CD4-positive, alpha-beta memory T cell (primary cell): ENCODE data around the gene LSP1. TPM values are rescaled to one million over a fixed set of nuclear protein-coding genes. Genes with fewer than 3 reads are reported as not detected.
A peak's percentile ranks its signal among the peaks of the same experiment; 100 is the strongest.

ENCODE experiments used
- CTCF ChIA-PET: fragments of 350-600 bp; sonication (Branson Sonifier 250); formaldehyde crosslinking; loops from one replicate; lab custom pipeline; 2021; ENCODE audit warnings: inconsistent platforms; ENCODE audit not compliant: partially characterized antibody; lab: Charles Lee
- POLR2A ChIA-PET: fragments of 350-600 bp; sonication (Branson Sonifier 250); formaldehyde crosslinking; loops from one replicate; lab custom pipeline; 2021; ENCODE audit not compliant: partially characterized antibody; lab: Charles Lee
- DNase-seq, 5 donors: peaks; one replicate each; pipeline versions ENCODE4 v3.0.0 to v3.0.0-alpha.2; 2020 to 2022; ENCODE audit warnings: mixed read lengths in 1 of 5
- H3K27ac ChIP-seq: one replicate; pipeline ENCODE4 v1.7.0; 2013; ENCODE audit warnings: low read depth, low read length
- H3K27me3 ChIP-seq: 2 replicates; pipeline ENCODE4 v1.7.0; 2013; ENCODE audit warnings: mild to moderate bottlenecking, low read length, moderate library complexity; ENCODE audit not compliant: insufficient read depth
- H3K36me3 ChIP-seq: 2 replicates; pipeline ENCODE4 v1.7.0; 2013; ENCODE audit warnings: mild to moderate bottlenecking, low read length, moderate library complexity; ENCODE audit not compliant: insufficient read depth
- H3K4me1 ChIP-seq: 2 replicates; pipeline ENCODE4 v1.7.0; 2013; ENCODE audit warnings: mild to moderate bottlenecking, low read length, moderate library complexity; ENCODE audit not compliant: insufficient read depth
- H3K4me3 ChIP-seq, 2 donors: one replicate each; pipeline ENCODE4 v1.7.0; 2013; ENCODE audit warnings: low read length in 2 of 2, mild to moderate bottlenecking in 1 of 2
- H3K9me3 ChIP-seq, 2 donors: one replicate each; pipeline ENCODE4 v1.7.0; 2013; ENCODE audit warnings: low read length in 2 of 2, control low read depth in 1 of 2; ENCODE audit not compliant: control insufficient read depth in 1 of 2
- H3K27ac Mint-ChIP-seq, 7 donors: one replicate each; pipeline ENCODE4 v1.8.0; 2020 to 2021; ENCODE audit warnings: mixed read lengths in 7 of 7, mild to moderate bottlenecking in 6 of 7, inconsistent platforms in 3 of 7, moderate library complexity in 3 of 7
- H3K27me3 Mint-ChIP-seq, 2 donors: one replicate each; pipeline ENCODE4 v1.8.0; 2020 to 2021; ENCODE audit warnings: mixed read lengths in 2 of 2
- H3K36me3 Mint-ChIP-seq, 2 donors: one replicate each; pipeline ENCODE4 v1.8.0; 2020 to 2021; ENCODE audit warnings: mixed read lengths in 2 of 2, inconsistent platforms in 1 of 2, mild to moderate bottlenecking in 1 of 2
- H3K4me1 Mint-ChIP-seq, 4 donors: one replicate each; pipeline ENCODE4 v1.8.0; 2020 to 2021; ENCODE audit warnings: mixed read lengths in 4 of 4, mild to moderate bottlenecking in 1 of 4
- H3K4me3 Mint-ChIP-seq, 8 donors: one replicate each; pipeline ENCODE4 v1.8.0; 2020 to 2021; ENCODE audit warnings: mixed read lengths in 8 of 8, mild to moderate bottlenecking in 7 of 8, moderate library complexity in 6 of 8, inconsistent platforms in 3 of 8
- H3K9me3 Mint-ChIP-seq, 8 donors: one replicate each; pipeline ENCODE4 v1.8.0; 2020 to 2021; ENCODE audit warnings: mixed read lengths in 8 of 8, mild to moderate bottlenecking in 5 of 8, inconsistent platforms in 3 of 8, moderate library complexity in 1 of 8
- intact Hi-C: fragments of 100-400 bp; cut with micrococcal nuclease; formaldehyde crosslinking; loops from one replicate; pipeline ENCODE4 v1.15.1; 2023
- polyA plus RNA-seq, 2 donors: library from polyadenylated mRNA; unstranded; fragments of 300-500 nt; fragmentation: Illumina TruSeq; gene quantifications; one replicate each; pipeline ENCODE4 v1.2.3, GENCODE V29; 2021
- total RNA-seq, 2 experiments: library from RNA; stranded (reverse); gene quantifications; one replicate each; pipeline ENCODE4 v1.2.3, GENCODE V29; 2021

LSP1 gene
- total and polyA plus RNA-seq, 4 experiments from 2014 or later = 253 to 435 (median 325) TPM

GRCh38 chr11:1880746-1881441 is 28.0 kb downstream of the LSP1 start:
- Mint-ChIP-seq H3K36me3 (peaks cover 0 to 13% of the 10 kb centered on the region in 2 donors), H3K9me3 (no peaks in the 10 kb centered on the region), H3K4me3 (no peak overlapping the region), H3K27me3 (no peaks in the 10 kb centered on the region), H3K27ac (peak overlapping the region in 6 of 7 donors; percentile 10 to 68 (median 42)), H3K4me1 (peaks cover 2 to 18% (median 10%) of the 10 kb centered on the region in 4 donors)
- peak in 1 of 5 donors; percentile 25 for DNase-seq
- Histone ChIP-seq H3K36me3 (peaks cover 31% of the 10 kb centered on the region), H3K4me3 (no peak overlapping the region), H3K4me1 (peaks cover 15% of the 10 kb centered on the region), H3K9me3 (no peaks in the 10 kb centered on the region), H3K27me3 (no peaks in the 10 kb centered on the region), H3K27ac (no peak overlapping the region)
- POLR2A ChIA-PET = interaction anchor here (0.6 to 12.3 kb wide), 5 partner anchors 9 to 45 kb away, joined by 3 to 189 read pairs (median 5); partner anchors contain the start of gene LSP1
- CTCF ChIA-PET = interaction anchor here (1.2 to 4.2 kb wide), 4 partner anchors 29 to 270 kb away, joined by 3 to 46 read pairs (median 12); partner anchors contain the start of genes LSP1 and TNNI2
- intact Hi-C loops = loop anchor here (5.0 to 10.0 kb wide), 2 partner anchors 36 to 186 kb away; partner anchors contain the start of genes KRTAP5-6 and TNNT3

GRCh38 chr11:1881442-1882264 is 28.8 kb downstream of the LSP1 start:
- Histone ChIP-seq H3K27ac (no peak overlapping the region), H3K4me1 (peaks cover 18% of the 10 kb centered on the region), H3K4me3 (no peak overlapping the region), H3K36me3 (peaks cover 38% of the 10 kb centered on the region), H3K9me3 (no peaks in the 10 kb centered on the region), H3K27me3 (no peaks in the 10 kb centered on the region)
- intact Hi-C loops = loop anchor here (1.0 to 10.0 kb wide), 5 partner anchors 28 to 270 kb away; partner anchors contain the start of genes KRTAP5-6, LSP1 and TNNT3
- peak in 2 of 5 donors; percentile 15 to 34 for DNase-seq
- Mint-ChIP-seq H3K9me3 (no peaks in the 10 kb centered on the region), H3K4me1 (peaks cover 2 to 18% (median 10%) of the 10 kb centered on the region in 4 donors), H3K27me3 (no peaks in the 10 kb centered on the region), H3K4me3 (no peak overlapping the region), H3K36me3 (peaks cover 0 to 13% of the 10 kb centered on the region in 2 donors), H3K27ac (peak overlapping the region in 3 of 7 donors; percentile 47 to 64 (median 59))
- POLR2A ChIA-PET = interaction anchor here (0.6 to 12.3 kb wide), 10 partner anchors 8 to 188 kb away, joined by 3 to 189 read pairs (median 4); partner anchors contain the start of genes LSP1 and PRR33
- CTCF ChIA-PET = interaction anchor here (0.6 to 4.2 kb wide), 23 partner anchors 10 to 345 kb away, joined by 3 to 46 read pairs (median 4); partner anchors contain the start of genes LSP1, PRR33 and TNNI2

GRCh38 chr11:1882265-1883238 is 29.7 kb downstream of the LSP1 start:
- H3K9me3 ChIP-seq = no peaks in the 10 kb centered on the region
- H3K4me3 Mint-ChIP-seq = no peak overlapping the region
- peak overlapping the region in 4 of 7 donors; percentile 12 to 64 (median 54) for H3K27ac Mint-ChIP-seq
- POLR2A ChIA-PET = interaction anchor here (0.6 to 12.3 kb wide), 8 partner anchors 9 to 189 kb away, joined by 3 to 189 read pairs (median 6); partner anchors contain the start of genes LSP1 and PRR33
- H3K36me3 ChIP-seq = peaks cover 42% of the 10 kb centered on the region
- no peaks in the 10 kb centered on the region for H3K27me3 Mint-ChIP-seq
- H3K27ac ChIP-seq = peak overlapping the region; percentile 20
- CTCF ChIA-PET = interaction anchor here (0.6 to 4.2 kb wide), 25 partner anchors 9 to 346 kb away, joined by 3 to 46 read pairs (median 4); partner anchors contain the start of genes LSP1, PRR33 and TNNI2
- H3K4me1 ChIP-seq = peaks cover 22% of the 10 kb centered on the region
- H3K9me3 Mint-ChIP-seq = no peaks in the 10 kb centered on the region
- H3K36me3 Mint-ChIP-seq = peaks cover 2 to 13% of the 10 kb centered on the region in 2 donors
- peak; percentile 69 to 79 (median 72) for DNase-seq
- no peak overlapping the region for H3K4me3 ChIP-seq
- intact Hi-C loops = loop anchor here (1.0 to 10.0 kb wide), 5 partner anchors 29 to 269 kb away; partner anchors contain the start of genes KRTAP5-6, LSP1 and TNNT3
- no peaks in the 10 kb centered on the region for H3K27me3 ChIP-seq
- H3K4me1 Mint-ChIP-seq = peaks cover 2 to 16% (median 8%) of the 10 kb centered on the region in 4 donors

- Histone ChIP-seq H3K4me3 (no peak overlapping the region), H3K27ac (no peak overlapping the region), H3K27me3 (no peaks in the 10 kb centered on the region), H3K4me1 (peaks cover 33% of the 10 kb centered on the region), H3K9me3 (no peaks in the 10 kb centered on the region), H3K36me3 (peaks cover 46% of the 10 kb centered on the region)
- Mint-ChIP-seq H3K27ac (no peak overlapping the region), H3K4me1 (peaks cover 11 to 25% (median 16%) of the 10 kb centered on the region in 4 donors), H3K4me3 (no peak overlapping the region), H3K27me3 (no peaks in the 10 kb centered on the region), H3K9me3 (no peaks in the 10 kb centered on the region), H3K36me3 (peaks cover 4 to 22% of the 10 kb centered on the region in 2 donors)
- peak in 1 of 5 donors; percentile 20 for DNase-seq
- POLR2A ChIA-PET = interaction anchor here (2.2 to 12.3 kb wide), 3 partner anchors 32 to 38 kb away, joined by 5 to 189 read pairs (median 10); partner anchors contain the start of gene LSP1
- intact Hi-C loops = loop anchor here (5.0 to 10.0 kb wide), 2 partner anchors 34 to 189 kb away; partner anchors contain the start of genes KRTAP5-6 and TNNT3
- CTCF ChIA-PET = interaction anchor here (0.9 to 4.2 kb wide), 8 partner anchors 12 to 112 kb away, joined by 3 to 46 read pairs (median 6); partner anchors contain the start of gene LSP1
These were observed 30.7 kb downstream of the LSP1 start for GRCh38 chr11:1883346-1884302.

DNA sequence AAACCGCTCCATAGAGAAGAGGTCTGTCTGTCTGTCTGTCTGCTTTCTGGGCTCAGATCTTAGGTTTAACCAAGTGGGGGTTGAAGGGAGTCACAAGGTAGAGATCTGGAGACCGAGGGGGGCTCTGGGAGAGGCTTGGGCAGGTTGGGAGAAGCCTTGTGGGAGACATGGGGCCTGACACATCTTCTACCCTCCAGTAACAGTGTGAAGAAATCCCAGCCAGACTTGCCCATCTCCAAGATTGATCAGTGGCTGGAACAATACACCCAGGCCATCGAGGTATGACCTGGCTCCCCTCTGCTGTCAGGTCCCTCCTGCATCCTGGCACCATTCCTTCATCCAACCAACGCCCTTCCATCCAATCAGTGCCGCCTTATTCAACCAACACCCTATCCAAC is 31.4 kb downstream of the LSP1 start:
- Histone ChIP-seq H3K9me3 (no peaks in the 10 kb centered on the region), H3K36me3 (peaks cover 46% of the 10 kb centered on the region), H3K27ac (no peak overlapping the region), H3K27me3 (no peaks in the 10 kb centered on the region), H3K4me3 (no peak overlapping the region), H3K4me1 (peaks cover 39% of the 10 kb centered on the region)
- H3K9me3 Mint-ChIP-seq = no peaks in the 10 kb centered on the region
- no peaks in the 10 kb centered on the region for H3K27me3 Mint-ChIP-seq
- ChIA-PET POLR2A (interaction anchor here (12.3 kb wide), 1 partner anchor 33 kb away, joined by 189 read pairs; the partner anchor contains the start of gene LSP1), CTCF (interaction anchor here (0.9 to 4.2 kb wide), 2 partner anchors 32 kb away, joined by 3 to 46 read pairs; partner anchors contain the start of gene LSP1)
- peaks cover 16 to 31% (median 22%) of the 10 kb centered on the region in 4 donors for H3K4me1 Mint-ChIP-seq
- intact Hi-C loops = loop anchor here (5.0 to 10.0 kb wide), 2 partner anchors 33 to 190 kb away; partner anchors contain the start of genes KRTAP5-6 and TNNT3
- no peak for DNase-seq
- H3K36me3 Mint-ChIP-seq = peaks cover 4 to 26% of the 10 kb centered on the region in 2 donors
- no peak overlapping the region for H3K4me3 Mint-ChIP-seq
- H3K27ac Mint-ChIP-seq = no peak overlapping the region
